B cell (primary cell): ENCODE results near the gene EGR2. TPM values are rescaled to one million over a fixed set of nuclear protein-coding genes. Genes with fewer than 3 reads are reported as not detected.
A peak's percentile ranks its signal among the peaks of the same experiment; 100 is the strongest.

ENCODE experiments used
- ATAC-seq: fragments of 200-7000 bp; cut with Tn5 transposase; one replicate; pipeline ENCODE4 v1.10.0; 2021; ENCODE audit warnings: low read depth, mild to moderate bottlenecking, moderate number of reproducible peaks, moderate library complexity
- CTCF ChIA-PET: fragments of 350-600 bp; sonication (Branson Sonifier 250); formaldehyde crosslinking; loops from one replicate; lab custom pipeline; 2021; ENCODE audit warnings: antibody characterized with exemption, inconsistent platforms; lab: Charles Lee
- POLR2A ChIA-PET: fragments of 350-600 bp; sonication (Branson Sonifier 250); formaldehyde crosslinking; loops from one replicate; lab custom pipeline; 2021; ENCODE audit warnings: antibody characterized with exemption; lab: Charles Lee
- DNase-seq: peaks from one replicate; pipeline ENCODE4 v3.0.0; 2013
- H2AFZ ChIP-seq: 2 replicates; pipeline ENCODE4 v1.6.1; 2012; ENCODE audit warnings: mild to moderate bottlenecking, low read depth, low read length; ENCODE audit not compliant: insufficient read depth, poor library complexity, severe bottlenecking
- H3K27ac ChIP-seq, 2 donors: 1 replicate in 1 of 2; 2 replicates in 1 of 2; pipeline ENCODE4 v1.5.1; 2012 to 2013; ENCODE audit warnings: low read length in 2 of 2, mild to moderate bottlenecking in 2 of 2, moderate library complexity in 1 of 2
- H3K27me3 ChIP-seq, 4 experiments: fragments of 200-600 bp in 1 of 4; sonication (generic) in 1 of 4; replicated peaks in 1 of 4; 1 replicate in 2 of 4; 2 replicates in 2 of 4; pipeline versions ENCODE4 v1.6.1 to v1.7.0; 2013 to 2016; ENCODE audit warnings: low read length in 3 of 4, mild to moderate bottlenecking in 2 of 4, mixed read lengths in 1 of 4, moderate library complexity in 1 of 4; ENCODE audit not compliant: insufficient read depth in 4 of 4, control insufficient read depth in 3 of 4; ENCODE audit errors: control extremely low read depth in 1 of 4
- H3K36me3 ChIP-seq, 2 experiments: replicated peaks in 1 of 2; 1 replicate in 1 of 2; 2 replicates in 1 of 2; pipeline versions ENCODE4 v1.6.1 to v1.7.1; 2013; ENCODE audit warnings: low read length in 1 of 2; ENCODE audit not compliant: insufficient read depth in 2 of 2, control insufficient read depth in 1 of 2; ENCODE audit errors: control extremely low read depth in 1 of 2, extremely low read depth in 1 of 2
- H3K4me1 ChIP-seq, 2 donors: fragments of 200-600 bp in 1 of 2; sonication (generic) in 1 of 2; 1 replicate in 1 of 2; 2 replicates in 1 of 2; pipeline versions ENCODE4 v1.5.1 to v1.6.1; 2013 to 2017; ENCODE audit warnings: low read length in 2 of 2; ENCODE audit not compliant: control insufficient read depth in 2 of 2, insufficient read depth in 2 of 2
- H3K4me2 ChIP-seq: replicated peaks from 2 replicates; pipeline ENCODE3; 2012; ENCODE audit warnings: mild to moderate bottlenecking, low read depth, low read length; ENCODE audit not compliant: poor library complexity, severe bottlenecking
- H3K4me3 ChIP-seq, 5 experiments: fragments of 200-600 bp in 1 of 5; sonication (generic) in 1 of 5; 1 replicate in 3 of 5; 2 replicates in 2 of 5; pipeline versions ENCODE4 v1.5.1 to v1.7.0; 2011 to 2016; ENCODE audit warnings: low read length in 4 of 5, mild to moderate bottlenecking in 4 of 5, low read depth in 2 of 5, control low read depth in 1 of 5, moderate library complexity in 1 of 5; ENCODE audit not compliant: insufficient read depth in 1 of 5; ENCODE audit errors: control extremely low read depth in 1 of 5, extremely low read depth in 1 of 5
- H3K79me2 ChIP-seq: fragments of 200-600 bp; sonication (generic); one replicate; pipeline ENCODE4 v1.6.0; 2016; ENCODE audit warnings: low read length; ENCODE audit not compliant: control insufficient read depth, insufficient read depth
- H3K9ac ChIP-seq: fragments of 200-600 bp; sonication (generic); 2 replicates; pipeline ENCODE4 v1.6.1; 2017; ENCODE audit warnings: mild to moderate bottlenecking, low read length, moderate library complexity
- H3K9me3 ChIP-seq, 3 donors: one replicate each; pipeline versions ENCODE4 v1.6.1 to v1.7.1; 2013; ENCODE audit warnings: low read length in 2 of 3; ENCODE audit not compliant: control insufficient read depth in 2 of 3, insufficient read depth in 1 of 3; ENCODE audit errors: control extremely low read depth in 1 of 3
- H4K20me1 ChIP-seq: 2 replicates; pipeline ENCODE4 v1.6.0; 2012; ENCODE audit warnings: mild to moderate bottlenecking, low read length; ENCODE audit not compliant: insufficient read depth, control insufficient read depth, poor library complexity, severe bottlenecking
- H3K27ac Mint-ChIP-seq: one replicate; pipeline ENCODE4 v1.8.0; 2021; ENCODE audit warnings: mixed read lengths
- H3K27me3 Mint-ChIP-seq: one replicate; pipeline ENCODE4 v1.8.0; 2021; ENCODE audit warnings: mixed read lengths
- H3K4me1 Mint-ChIP-seq: one replicate; pipeline ENCODE4 v1.8.0; 2021; ENCODE audit warnings: mixed read lengths
- H3K4me3 Mint-ChIP-seq: one replicate; pipeline ENCODE4 v1.8.0; 2021; ENCODE audit warnings: mixed read lengths
- H3K9me3 Mint-ChIP-seq: one replicate; pipeline ENCODE4 v1.8.0; 2022; ENCODE audit warnings: mixed read lengths; ENCODE audit not compliant: insufficient read depth
- CTCF ChIP-seq: fragments of 200-600 bp; IDR thresholded peaks from one replicate; pipeline ENCODE4 v1.8.0; 2022; ENCODE audit warnings: antibody characterized with exemption, mild to moderate bottlenecking
- EZH2 ChIP-seq: IDR thresholded peaks from 2 replicates; pipeline ENCODE4 v1.6.1; 2012; ENCODE audit warnings: borderline replicate concordance, low read depth, mild to moderate bottlenecking, moderate library complexity, low read length; ENCODE audit not compliant: insufficient read depth, poor library complexity, severe bottlenecking
- WGBS: methylation state at CpG from one replicate; pipeline ENCODE4 v1.1.5; 2013; ENCODE audit warnings: missing lambda C conversion rate; ENCODE audit not compliant: insufficient coverage; 5-methylcytosine and 5-hydroxymethylcytosine counted together
- intact Hi-C: fragments of 100-400 bp; cut with micrococcal nuclease; formaldehyde crosslinking; loops from one replicate; pipeline ENCODE4 v1.10.0; 2022
- polyA plus RNA-seq: library from polyadenylated mRNA; depleted of rRNA; stranded (reverse); fragments of >200 nt; gene quantifications from 2 replicates; pipeline ENCODE4 v1.2.3, GENCODE V29; 2012
- total RNA-seq, 2 donors: library from RNA; stranded (reverse); fragments of 120-200 nt in 1 of 2; gene quantifications; 1 replicate in 1 of 2; 2 replicates in 1 of 2; pipeline versions ENCODE4 v1.2.3 to v1.2.4, GENCODE V29; 2013 to 2022

EGR2 gene
- total and polyA plus RNA-seq, 2 donors (not counting 1 experiment from before 2014, with no cell fraction given) = 6.3 to 10.9 TPM

- CTCF ChIA-PET = interaction anchor here (0.6 to 9.3 kb wide), 8 partner anchors 8 to 377 kb away, joined by 3 to 204 read pairs (median 46); partner anchors contain the start of gene ADO
- H3K27ac Mint-ChIP-seq = peak overlapping the region; percentile 99
- peak overlapping the region; percentile 19 to 84 (median 67) for H3K4me3 ChIP-seq
- peak overlapping the region; percentile 100 for H3K4me2 ChIP-seq
- no peak for ATAC-seq
- POLR2A ChIA-PET = interaction anchor here (0.6 to 3.2 kb wide), 6 partner anchors 11 to 288 kb away, joined by 3 to 18 read pairs (median 8); partner anchors contain the start of gene ADO
- WGBS = under 1% methylated on average over 57 of the region's 60 CpGs
- no peaks in the 10 kb centered on the region for H3K9me3 ChIP-seq
- H3K9me3 Mint-ChIP-seq = no peaks in the 10 kb centered on the region
- H3K4me3 Mint-ChIP-seq = peak overlapping the region; percentile 100
- H3K4me1 Mint-ChIP-seq = peaks cover 63% of the 10 kb centered on the region
- peak overlapping the region in 1 of 2 donors; percentile 84 for H3K27ac ChIP-seq
- H3K9ac ChIP-seq = peak overlapping the region; percentile 79
- H4K20me1 ChIP-seq = peaks cover 20% of the 10 kb centered on the region
- intact Hi-C loops = loop anchor here (1.0 to 10.0 kb wide), 14 partner anchors 11 to 913 kb away; partner anchors contain the start of genes ADO, ARID5B, NRBF2 and RTKN2
- DNase-seq = peak; percentile 74
- peak overlapping the region; percentile 87 for H2AFZ ChIP-seq
- H3K79me2 ChIP-seq = peaks cover 23% of the 10 kb centered on the region
- H3K27me3 Mint-ChIP-seq = peaks cover 7% of the 10 kb centered on the region
- H3K36me3 ChIP-seq = no peaks in the 10 kb centered on the region
- peaks cover 33 to 44% of the 10 kb centered on the region in 2 donors for H3K4me1 ChIP-seq
- H3K27me3 ChIP-seq = peaks cover 0 to 37% (median 9%) of the 10 kb centered on the region in 4 experiments
- no peak for TF ChIP-seq EZH2
- no peak for TF ChIP-seq CTCF
Observed at GRCh38 chr10:62815381-62816075, 638 bp downstream of the EGR2 start.
